NCI-H2196 treated with DMSO at 0.1 percent for 48 hours (cell line): ENCODE measurements around the gene SHISAL2A.

ENCODE experiments used
- DNase-seq: peaks from one replicate; lab custom pipeline; 2025; ENCODE audit not compliant: unreplicated experiment; lab: John Stamatoyannopoulos, UW

SHISAL2A gene

GRCh38 chr1:52615489-52616042, 17.4 kb upstream of the SHISAL2A start:
- no peak for DNase-seq

GRCh38 chr1:52621950-52622349, 11.0 kb upstream of the SHISAL2A start:
- DNase-seq, result no peak

DNA sequence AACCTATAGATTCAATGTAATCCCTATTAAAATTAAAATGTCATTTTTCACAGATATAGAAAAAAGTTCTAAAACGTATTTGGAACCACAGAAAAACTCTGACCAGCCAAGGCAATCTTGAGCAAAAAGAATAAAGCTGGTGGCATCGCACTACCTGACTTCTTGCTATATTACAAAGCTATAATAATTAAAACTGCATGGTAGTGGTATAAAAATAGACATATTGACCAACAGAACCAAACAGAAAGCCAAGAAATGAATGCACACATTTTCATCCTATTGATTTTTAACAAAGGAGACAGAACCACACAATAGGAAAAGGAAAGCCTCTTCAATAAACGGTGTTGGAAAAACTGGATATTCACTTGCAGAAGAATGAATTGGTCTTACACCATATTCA, 9.2 kb upstream of the SHISAL2A start:
- no peak for DNase-seq

DNA sequence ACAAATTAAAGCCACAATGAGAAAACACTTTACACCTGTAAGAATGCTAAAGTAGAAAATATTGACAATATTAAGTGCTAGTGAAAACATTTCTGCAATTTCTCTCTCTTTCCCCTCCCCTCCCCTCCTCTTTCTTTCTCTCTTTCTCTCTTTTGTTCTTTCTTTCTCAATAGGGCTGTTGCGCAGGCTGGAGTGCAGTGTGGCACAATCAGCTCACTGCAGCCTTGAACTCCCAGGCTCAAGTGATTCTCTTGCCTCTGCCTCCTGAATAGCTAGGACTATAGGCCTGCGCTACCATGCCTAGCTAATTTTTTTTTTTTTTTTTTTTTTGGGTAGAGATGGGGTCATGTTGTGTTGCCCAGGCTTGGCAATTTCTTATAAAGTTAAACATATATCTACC, 5.9 kb upstream of the SHISAL2A start:
- no peak for DNase-seq

DNA sequence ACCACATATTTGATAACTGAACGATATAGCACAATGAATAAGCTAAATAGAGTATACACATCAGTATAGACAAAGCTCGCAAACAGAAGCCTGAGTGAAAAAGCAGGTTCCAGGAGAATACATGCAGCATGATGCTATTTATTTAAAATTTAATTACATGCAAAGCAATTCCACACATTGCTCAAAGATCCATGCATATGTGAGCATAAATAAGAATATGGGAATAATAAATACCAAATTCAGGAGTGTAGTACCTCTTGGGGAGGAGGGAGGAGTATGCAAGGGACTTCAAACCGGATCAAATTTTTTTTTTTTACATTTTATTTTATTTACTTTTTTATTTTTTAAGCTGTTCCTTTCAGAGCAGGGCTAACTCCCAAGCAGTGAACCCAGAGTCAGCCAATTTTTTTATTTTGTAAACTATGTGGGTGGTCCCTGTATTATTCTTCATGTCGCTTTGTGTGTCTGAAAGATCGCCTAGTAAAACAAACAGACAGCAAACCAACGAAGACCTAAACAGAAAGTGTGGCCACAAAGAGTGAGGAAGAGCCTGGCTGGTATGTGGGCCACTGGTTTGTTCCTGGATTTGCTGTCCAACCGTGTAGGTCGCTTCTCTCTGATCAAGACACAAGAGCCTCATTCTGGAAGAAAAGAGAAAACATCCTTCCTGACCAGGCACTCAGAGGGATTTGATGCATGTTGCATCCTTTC, 4.2 kb upstream of the SHISAL2A start:
- DNase-seq, result no peak

DNA sequence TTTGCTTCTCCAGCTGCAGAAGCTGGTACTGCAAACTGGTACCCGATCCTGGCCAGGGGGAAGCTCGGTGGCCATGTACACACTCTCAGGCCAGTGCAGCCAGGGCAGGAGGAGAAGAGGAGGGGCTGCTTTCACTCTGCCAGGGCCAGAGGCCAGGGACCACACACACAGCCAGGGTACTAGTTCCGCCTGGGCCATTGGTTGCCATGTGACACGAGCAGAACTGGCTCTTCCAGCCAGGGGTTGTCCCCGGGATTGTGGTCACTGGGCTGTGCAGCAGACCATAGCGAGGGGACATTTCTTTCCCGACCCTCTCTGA, 3.7 kb upstream of the SHISAL2A start:
- DNase-seq, result no peak

GRCh38 chr1:52629667-52630066, 3.3 kb upstream of the SHISAL2A start:
- no peak for DNase-seq

- no peak for DNase-seq
Measured at GRCh38 chr1:52631759-52632331, 1.1 kb upstream of the SHISAL2A start.

GRCh38 chr1:52633291-52633754, 355 bp downstream of the SHISAL2A start:
- DNase-seq, result no peak

DNA sequence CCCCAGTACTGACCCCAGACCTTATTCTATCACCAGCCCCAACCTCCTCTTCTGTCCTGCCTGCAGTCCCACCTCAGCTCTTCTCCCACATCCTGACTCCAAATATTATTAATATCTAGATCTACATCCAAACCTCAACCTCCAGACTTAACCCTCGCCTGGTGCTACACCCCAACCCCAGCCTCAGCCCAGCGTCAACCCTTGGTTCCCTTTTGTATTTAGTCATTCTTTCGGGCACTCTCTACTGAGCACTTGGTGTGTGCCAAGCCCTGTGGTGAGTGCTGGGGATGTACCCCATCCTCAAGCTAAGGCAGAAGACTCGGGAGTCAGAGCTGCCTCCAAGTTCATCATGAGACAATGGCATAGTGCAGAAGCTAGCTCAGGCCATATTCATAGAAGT, 1.1 kb downstream of the SHISAL2A start:
- DNase-seq, result no peak

DNA sequence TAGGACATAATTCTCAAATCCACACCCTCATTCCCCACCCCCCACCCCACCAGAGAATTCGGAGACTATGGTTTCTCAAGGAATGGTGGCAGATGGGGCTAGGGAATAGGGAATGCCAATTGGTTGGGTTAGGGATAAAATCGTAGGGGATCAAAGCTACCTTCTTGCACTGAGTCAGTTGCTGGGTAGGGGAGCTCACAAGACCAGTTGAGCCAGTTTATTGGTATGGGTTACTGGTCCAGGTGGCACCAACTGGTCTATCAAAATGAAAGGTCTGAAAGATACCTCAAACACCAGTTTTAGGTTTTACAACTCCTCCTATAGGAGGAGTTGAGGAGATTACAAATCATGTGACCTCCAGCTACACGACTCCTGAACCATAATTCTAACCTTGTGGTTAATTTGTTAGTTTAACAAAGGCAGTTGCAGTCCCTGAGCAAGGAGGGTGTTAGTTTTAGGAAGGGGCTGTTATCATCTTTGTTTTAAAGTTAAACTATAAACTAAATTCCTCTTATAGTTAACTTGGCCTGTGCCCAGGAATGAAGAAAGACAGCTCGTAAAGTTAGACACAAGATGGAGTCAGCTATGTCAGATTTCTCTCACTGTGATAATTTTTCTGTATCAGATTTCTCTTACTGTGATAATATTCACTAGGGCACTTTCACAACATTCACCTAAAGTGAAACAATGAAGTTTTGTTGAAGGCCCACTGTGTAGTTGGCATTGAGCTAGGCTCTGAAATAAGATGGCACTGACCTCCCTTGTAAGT, 2.5 kb downstream of the SHISAL2A start:
- no peak for DNase-seq

GRCh38 chr1:52636721-52637695, 4.0 kb downstream of the SHISAL2A start:
- DNase-seq, result no peak

GRCh38 chr1:52637946-52638345, 5.0 kb downstream of the SHISAL2A start:
- no peak for DNase-seq

DNA sequence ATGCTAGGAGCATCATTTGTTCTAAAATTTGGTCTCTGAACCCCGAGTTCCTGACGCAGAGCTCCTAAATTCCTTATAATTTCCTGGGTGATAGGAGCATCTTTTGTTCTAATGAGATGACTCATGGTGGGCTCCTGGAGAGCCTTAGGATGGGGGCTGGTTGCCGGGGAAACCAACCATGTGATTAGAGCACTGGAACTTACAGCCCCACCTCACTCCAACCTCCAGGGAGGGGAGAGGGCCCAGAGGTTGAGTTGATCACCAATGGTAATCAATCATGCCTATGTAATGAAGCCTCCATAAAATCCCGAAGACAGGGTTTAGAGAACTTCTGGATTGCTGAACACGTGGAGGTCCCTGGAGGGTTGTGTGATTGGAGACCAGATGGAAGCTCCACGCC, 7.7 kb downstream of the SHISAL2A start:
- DNase-seq, result no peak

DNA sequence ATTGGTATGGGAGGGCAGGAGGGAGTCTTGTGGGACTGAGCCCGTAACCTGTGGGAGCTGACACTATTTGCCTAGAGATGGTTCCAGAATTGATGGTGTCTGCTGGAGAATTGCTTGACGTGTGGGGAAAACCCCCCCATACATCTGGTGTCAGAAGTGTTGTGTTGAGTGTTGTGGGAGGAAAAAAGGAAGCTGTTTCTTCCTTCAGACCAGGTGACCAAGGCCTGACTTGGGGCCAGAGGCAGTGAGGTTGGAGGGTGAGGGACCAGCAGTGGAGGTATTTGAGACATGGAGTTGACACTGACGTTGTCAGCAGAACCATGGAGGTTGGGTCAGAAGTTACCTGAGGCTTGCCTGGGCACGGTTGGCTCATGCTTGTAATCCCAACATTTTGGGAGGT, 8.3 kb downstream of the SHISAL2A start:
- DNase-seq, result no peak

DNA sequence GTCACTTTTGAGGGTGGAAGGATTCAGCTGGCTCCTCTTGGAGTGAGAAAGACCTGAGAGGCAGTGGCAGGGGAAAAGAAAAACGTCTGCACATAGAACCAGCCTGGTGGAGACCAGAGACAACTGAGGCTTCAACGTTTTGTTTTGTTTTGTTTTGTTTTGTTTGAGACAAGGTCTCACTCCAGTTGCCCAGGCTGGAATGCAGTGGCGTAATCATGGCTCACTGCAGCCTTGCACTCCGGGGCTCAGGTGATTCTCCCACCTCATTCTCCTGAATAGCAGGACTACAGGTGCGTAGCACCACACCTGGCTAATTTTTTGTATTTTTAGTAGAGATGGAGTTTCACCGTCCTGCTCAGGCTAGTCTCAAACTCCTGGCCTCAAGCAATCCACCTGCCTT, 12.3 kb downstream of the SHISAL2A start:
- no peak for DNase-seq

- no peak for DNase-seq
Measured at GRCh38 chr1:52651904-52652303, 18.9 kb downstream of the SHISAL2A start.

DNA sequence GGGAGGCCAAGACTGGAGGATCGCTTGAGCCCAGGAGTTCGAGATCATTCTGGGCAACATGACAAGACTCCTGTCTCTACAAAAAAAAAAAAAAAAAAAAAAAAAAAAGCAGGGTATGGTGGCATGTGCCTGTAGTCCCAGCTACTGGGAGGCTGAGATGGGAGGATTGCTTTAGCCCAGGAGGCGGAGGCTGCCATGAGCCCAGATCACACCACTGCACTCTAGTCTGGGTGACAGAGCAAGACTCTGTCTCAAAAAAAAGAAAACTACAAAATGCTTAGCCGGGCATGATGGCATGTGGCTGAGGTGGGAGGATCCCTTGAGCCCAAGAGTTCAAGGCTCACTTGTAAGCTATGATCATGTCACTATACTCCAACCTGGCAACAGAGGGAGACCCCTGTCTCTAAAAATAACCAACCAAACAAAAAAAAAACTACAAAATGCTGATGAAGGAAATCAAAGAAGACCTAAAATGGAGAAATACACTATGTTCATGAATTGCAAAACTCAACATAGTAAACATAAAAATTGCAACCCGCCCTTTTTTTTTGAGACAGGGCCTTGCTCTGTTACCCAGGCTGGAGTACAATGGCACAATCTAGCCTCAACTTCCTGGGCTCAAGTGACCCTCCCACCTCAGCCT, 20.4 kb downstream of the SHISAL2A start:
- DNase-seq, result no peak

- DNase-seq, result no peak
Measured at GRCh38 chr1:52654063-52654462, 21.1 kb downstream of the SHISAL2A start.

DNA sequence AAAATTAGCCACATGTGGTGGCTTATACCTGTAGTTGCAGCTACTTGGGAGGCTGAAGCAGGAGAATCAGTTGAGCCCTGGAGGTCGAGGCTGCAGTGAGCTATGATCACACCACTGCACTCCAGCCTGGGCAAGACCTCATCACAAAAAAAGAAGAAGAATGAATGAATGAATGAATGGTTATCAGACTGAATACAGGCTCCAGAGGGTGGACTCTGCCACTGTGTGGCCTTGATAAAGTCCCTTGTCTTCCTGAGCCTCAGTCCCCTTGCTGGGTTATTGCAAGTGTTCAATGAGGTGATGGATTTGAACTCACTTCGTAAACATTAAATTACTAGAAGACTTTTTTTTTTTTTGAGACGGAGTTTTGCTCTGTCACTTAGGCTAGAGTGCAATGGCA, 24.7 kb downstream of the SHISAL2A start:
- DNase-seq, result no peak
